ENCODE data around the gene LZTS3.

The LZTS3 gene

DNA sequence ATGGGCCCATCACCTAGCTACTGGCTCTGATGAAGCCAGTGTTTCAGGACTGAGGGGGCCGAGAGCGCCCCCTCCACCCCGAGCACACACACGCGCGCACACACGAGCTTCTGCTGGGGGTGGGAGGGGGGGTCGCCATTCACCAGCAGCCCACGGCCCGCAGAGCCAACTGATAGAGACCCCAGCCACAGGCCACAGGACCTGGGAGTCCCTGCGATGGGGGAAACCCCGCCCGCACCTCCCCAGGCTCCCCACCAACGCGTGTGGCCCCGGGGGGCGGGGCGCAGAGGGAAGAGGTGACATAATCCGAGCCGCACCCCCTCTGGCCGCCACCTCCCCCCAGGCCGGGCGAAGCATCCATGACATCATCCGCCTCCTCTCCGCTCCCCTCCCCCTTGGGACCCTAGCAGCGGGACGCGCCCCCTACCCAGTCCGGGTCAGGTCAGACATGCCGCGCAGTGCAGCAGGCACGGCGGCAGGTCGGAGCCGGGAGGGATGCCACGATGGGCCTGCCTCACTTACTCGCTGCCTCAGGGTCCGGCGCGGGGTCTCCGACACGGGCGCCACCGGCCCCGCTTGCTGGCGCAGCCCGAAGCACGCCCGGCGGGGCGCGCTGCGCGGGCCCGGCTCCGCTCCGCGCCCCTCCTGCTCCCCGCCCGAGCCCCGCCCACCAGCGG lies at the start of gene LZTS3:
Gene LZTS3 (minus strand): TSS at position 617 of the 677 bp plus-strand sequence. CDS start 6,386 bp downstream, outside the sequence.
- TF ChIP-seq GATA2 (IDR thresholded peaks at IDR 0.05; ENCODE audit: low read depth, low read length) (no peak), GATA3 (IDR thresholded peaks at IDR 0.05; ENCODE audit: low read depth, low read length) (no peak)

- TF ChIP-seq GATA2 (IDR thresholded peaks at IDR 0.05; ENCODE audit: low read depth, low read length) (no peak), GATA3 (IDR thresholded peaks at IDR 0.05; ENCODE audit: low read depth, low read length) (no peak)
These were observed 48.3 kb upstream of the LZTS3 start for GRCh38 chr20:3221398-3222226.

GRCh38 chr20:3218307-3218988 lies 45.1 kb upstream of the LZTS3 start:
- TF ChIP-seq GATA2 (IDR thresholded peaks at IDR 0.05; ENCODE audit: low read depth, low read length) (no peak), GATA3 (IDR thresholded peaks at IDR 0.05; ENCODE audit: low read depth, low read length) (no peak)

DNA sequence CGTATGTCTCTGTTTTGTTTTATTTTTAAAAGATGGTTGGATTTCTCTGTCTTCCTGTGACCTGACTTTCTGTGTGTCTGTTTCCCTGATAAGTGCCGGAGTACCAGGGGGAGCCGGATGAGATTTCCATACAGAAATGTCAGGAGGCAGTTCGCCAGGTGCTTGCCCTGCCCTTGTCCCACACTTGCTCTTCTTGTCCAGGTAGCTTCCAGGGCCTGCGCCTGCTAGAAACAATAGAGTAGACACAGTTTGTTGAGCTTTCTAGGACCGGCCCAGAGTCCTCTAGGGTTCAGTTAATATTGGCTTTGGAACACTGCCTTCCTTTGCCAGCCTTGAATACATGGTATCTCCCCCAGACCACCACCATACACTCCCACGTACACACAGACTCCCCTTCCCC lies 39.9 kb upstream of the LZTS3 start:
- TF ChIP-seq GATA3 (IDR thresholded peaks at IDR 0.05; ENCODE audit: low read depth, low read length) (no peak), GATA2 (IDR thresholded peaks at IDR 0.05; ENCODE audit: low read depth, low read length) (no peak)

GRCh38 chr20:3210346-3210745 lies 37.0 kb upstream of the LZTS3 start:
- TF ChIP-seq GATA2 (IDR thresholded peaks at IDR 0.05; ENCODE audit: low read depth, low read length), result no peak
- TF ChIP-seq GATA3 (IDR thresholded peaks at IDR 0.05; ENCODE audit: low read depth, low read length), result no peak

GRCh38 chr20:3209946-3210317 lies 36.6 kb upstream of the LZTS3 start:
- no peak for TF ChIP-seq GATA3 (IDR thresholded peaks at IDR 0.05; ENCODE audit: low read depth, low read length)
- TF ChIP-seq GATA2 (IDR thresholded peaks at IDR 0.05; ENCODE audit: low read depth, low read length), result no peak

DNA sequence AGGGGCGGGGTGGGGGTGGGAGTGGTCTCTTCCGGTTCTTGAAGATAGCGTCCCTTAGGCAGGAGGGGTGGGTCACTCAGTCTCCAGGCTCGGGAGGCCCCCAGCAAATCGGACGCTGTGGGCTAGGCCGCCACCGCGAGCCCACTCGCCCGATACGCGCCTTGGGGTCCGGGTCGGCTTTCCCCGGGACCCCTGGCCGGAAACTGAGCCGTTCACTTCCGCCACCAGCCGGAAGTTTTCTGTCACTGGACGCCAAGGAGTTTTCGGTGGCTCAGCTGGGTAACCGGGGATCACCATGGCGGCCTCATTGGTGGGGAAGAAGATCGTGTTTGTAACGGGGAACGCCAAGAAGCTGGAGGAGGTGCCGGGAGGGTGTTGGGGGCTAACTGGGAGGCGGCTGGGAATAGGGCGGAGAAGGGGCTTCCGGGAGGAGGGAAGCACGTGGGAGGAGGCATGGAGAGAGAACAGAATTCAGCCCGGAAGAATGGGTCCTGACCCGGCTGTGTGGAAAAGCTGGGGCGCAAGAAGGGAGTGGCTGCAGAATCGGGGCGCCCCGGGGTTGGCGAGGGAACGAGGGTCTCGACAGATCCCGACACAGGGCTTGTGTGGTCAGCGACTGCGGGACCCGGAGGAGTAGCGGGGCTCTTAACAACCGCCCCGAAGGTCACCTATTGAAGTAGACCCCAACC lies 36.1 kb upstream of the LZTS3 start, which contains the start of gene ITPA:
Gene ITPA (plus strand): TSS at position 242 of the 689 bp plus-strand sequence. CDS start 54 bp downstream, at position 296.
- TF ChIP-seq GATA2 (IDR thresholded peaks at IDR 0.05; ENCODE audit: low read depth, low read length) (no peak), GATA3 (IDR thresholded peaks at IDR 0.05; ENCODE audit: low read depth, low read length) (no peak)

- TF ChIP-seq GATA3 (IDR thresholded peaks at IDR 0.05; ENCODE audit: low read depth, low read length) (no peak), GATA2 (IDR thresholded peaks at IDR 0.05; ENCODE audit: low read depth, low read length) (no peak)
These were observed 35.5 kb upstream of the LZTS3 start for GRCh38 chr20:3208786-3209256.

GRCh38 chr20:3204124-3204794 lies 30.9 kb upstream of the LZTS3 start, which contains the start of gene DDRGK1:
DDRGK1 (minus strand) TSS chr20:3204682; CDS start chr20:3204627, 55 bp downstream.
- TF ChIP-seq GATA3 (IDR thresholded peaks at IDR 0.05; ENCODE audit: low read depth, low read length), result no peak
- no peak for TF ChIP-seq GATA2 (IDR thresholded peaks at IDR 0.05; ENCODE audit: low read depth, low read length)

DNA sequence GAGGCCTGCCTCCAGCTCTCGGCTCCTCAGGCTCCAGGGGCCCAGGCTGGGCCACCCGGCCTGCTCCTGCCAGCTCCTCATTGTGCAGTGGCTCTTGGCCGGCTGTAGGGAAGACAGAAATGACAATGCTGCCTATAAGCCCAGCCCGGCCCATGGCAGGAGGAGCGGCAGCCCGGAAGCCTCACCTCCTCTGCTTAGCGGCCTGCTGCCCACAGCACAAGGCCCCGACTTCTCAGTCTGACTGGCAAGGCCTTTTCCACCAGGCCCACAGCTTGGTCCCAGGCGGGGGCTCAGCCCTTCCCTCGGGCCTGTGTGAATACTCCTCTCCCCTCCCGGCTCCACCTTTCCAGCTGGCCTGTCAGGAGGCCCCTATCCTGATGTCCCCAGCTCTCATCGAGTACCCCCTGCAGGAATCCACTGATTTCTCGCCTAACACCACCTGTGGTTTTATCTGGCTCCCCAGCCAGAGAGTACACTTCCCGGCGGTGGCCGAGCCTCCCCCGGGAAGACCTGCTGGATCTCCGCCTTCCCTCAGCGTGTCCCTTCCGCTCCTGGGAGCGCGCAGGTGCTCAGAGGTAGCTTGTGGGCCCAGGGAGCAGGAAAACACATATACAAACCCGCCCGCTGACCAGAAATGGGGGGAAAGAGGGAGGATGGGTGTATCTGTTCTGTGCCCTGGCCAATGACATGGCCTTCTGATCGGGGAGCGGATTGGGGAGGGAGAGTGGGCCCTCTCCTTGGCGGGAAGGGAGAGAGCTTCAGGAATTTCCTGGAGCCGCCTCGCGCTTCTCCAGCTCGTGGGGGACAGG lies 30.2 kb upstream of the LZTS3 start:
- no peak for TF ChIP-seq GATA2 (IDR thresholded peaks at IDR 0.05; ENCODE audit: low read depth, low read length)
- TF ChIP-seq GATA3 (IDR thresholded peaks at IDR 0.05; ENCODE audit: low read depth, low read length), result no peak

DNA sequence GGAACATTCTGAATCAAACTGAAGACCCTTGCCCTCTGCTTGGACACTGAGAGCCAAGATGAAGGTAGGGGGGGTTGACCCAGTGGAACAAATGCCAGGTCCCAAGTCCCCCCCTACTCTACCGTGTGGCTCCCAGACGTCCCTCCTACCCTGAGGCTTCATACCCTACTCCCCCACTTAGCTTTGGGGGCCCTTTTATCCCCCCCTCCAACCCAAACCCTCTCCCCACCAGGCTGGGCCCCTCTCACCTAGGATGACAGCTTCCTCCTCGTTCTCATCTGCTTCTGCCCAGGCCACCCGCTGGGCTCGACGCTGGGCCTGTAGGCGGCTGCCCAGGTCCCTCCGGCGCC lies 29.6 kb upstream of the LZTS3 start:
- TF ChIP-seq GATA3 (IDR thresholded peaks at IDR 0.05; ENCODE audit: low read depth, low read length) (no peak), GATA2 (IDR thresholded peaks at IDR 0.05; ENCODE audit: low read depth, low read length) (no peak)

- TF ChIP-seq GATA3 (IDR thresholded peaks at IDR 0.05; ENCODE audit: low read depth, low read length) (no peak), GATA2 (IDR thresholded peaks at IDR 0.05; ENCODE audit: low read depth, low read length) (no peak)
These were observed 26.8 kb upstream of the LZTS3 start for GRCh38 chr20:3199976-3200755.

All from SH-SY5Y (cell line).